A549 (cell line): Measurements from ENCODE around the gene KCNA5. TPM values are rescaled to one million over a fixed set of nuclear protein-coding genes. Genes with fewer than 3 reads are reported as not detected.
A peak's percentile ranks its signal among the peaks of the same experiment; 100 is the strongest.

ENCODE experiments used
- ATAC-seq, 2 experiments: fragments of 200-7000 bp in 1 of 2; fragments of >200 bp in 1 of 2; cut with Nextera tagmentation in 1 of 2; cut with Tn5 transposase in 1 of 2; 3 replicates each; pipeline versions ENCODE4 v1.8.0 to v1.9.1; 2018 to 2020; ENCODE audit warnings: mild to moderate bottlenecking in 1 of 2, moderate library complexity in 1 of 2
- CTCF ChIA-PET: fragments of 300-600 bp; sonication (Branson Sonifier 250); formaldehyde crosslinking; extraction: SDS; loops from one replicate; lab custom pipeline; 2021; ENCODE audit warnings: antibody characterized with exemption, inconsistent platforms; lab: Yijun Ruan, JAX
- POLR2A ChIA-PET: fragments of 350-600 bp; formaldehyde crosslinking; extraction: SDS; loops from one replicate; lab custom pipeline; 2021; ENCODE audit warnings: antibody characterized with exemption, inconsistent platforms; lab: Yijun Ruan, JAX
- DNase-seq, 2 experiments: peaks; one replicate each; pipeline versions ENCODE4 v3.0.0 to v3.0.0-alpha.2; 2011 to 2016; ENCODE audit warnings: low read depth in 1 of 2, low spot score in 1 of 2
- FAIRE-seq: peaks from 2 replicates; lab custom pipeline; 2011; peaks lifted over from hg19 to GRCh38; lab: Jason Lieb, UNC
- H3K27ac ChIP-seq, 2 experiments: fragments of >200 bp; sonication (Bioruptor Twin); formaldehyde crosslinking; 3 replicates each; pipeline ENCODE4 v1.5.1; 2016 to 2017
- H3K4me1 ChIP-seq: fragments of >200 bp; sonication (Bioruptor Twin); formaldehyde crosslinking; 3 replicates; pipeline ENCODE4 v1.6.1; 2016
- H3K4me2 ChIP-seq: fragments of >200 bp; sonication (Bioruptor Twin); formaldehyde crosslinking; 3 replicates; pipeline ENCODE4 v1.6.1; 2016
- H3K4me3 ChIP-seq: fragments of >200 bp; sonication (Bioruptor Twin); formaldehyde crosslinking; 3 replicates; pipeline ENCODE4 v1.5.1; 2016
- H3K9me3 ChIP-seq: fragments of >200 bp; sonication (Bioruptor Twin); formaldehyde crosslinking; 3 replicates; pipeline ENCODE4 v1.6.1; 2016
- BHLHE40 ChIP-seq: IDR thresholded peaks from 2 replicates; pipeline ENCODE4 v1.6.1; 2012; ENCODE audit warnings: low read depth, low read length, inconsistent platforms
- CEBPB ChIP-seq, 2 experiments: fragments of >200 bp in 1 of 2; sonication (Bioruptor Twin) in 1 of 2; formaldehyde crosslinking in 1 of 2; IDR thresholded peaks; 2 replicates each; pipeline ENCODE4 v1.6.1; 2012 to 2016
- HEYL ChIP-seq: fragments of 250-450 bp; sonication (Bioruptor Pico); IDR thresholded peaks from 2 replicates; pipeline ENCODE4 v1.8.0; 2021; ENCODE audit warnings: mild to moderate bottlenecking, moderate library complexity
- HOXA7 ChIP-seq: fragments of 250-450 bp; sonication (Bioruptor Pico); IDR thresholded peaks from 2 replicates; pipeline ENCODE4 v1.5.0; 2020; ENCODE audit warnings: mild to moderate bottlenecking, moderate library complexity
- HOXB5 ChIP-seq: fragments of 250-450 bp; sonication (Bioruptor Pico); IDR thresholded peaks from 2 replicates; pipeline ENCODE4 v1.5.0; 2020; ENCODE audit warnings: mild to moderate bottlenecking, moderate library complexity
- JUNB ChIP-seq: fragments of >200 bp; sonication (Bioruptor Twin); formaldehyde crosslinking; IDR thresholded peaks from 2 replicates; pipeline ENCODE4 v1.6.1; 2016
- NFE2L2 ChIP-seq: fragments of 150-350 bp; conservative IDR thresholded peaks from 2 replicates; pipeline ENCODE4 v1.6.1; 2014; ENCODE audit warnings: low read length
- NPAS2 ChIP-seq: fragments of 250-450 bp; sonication (Bioruptor Pico); IDR thresholded peaks from 2 replicates; pipeline ENCODE4 v1.8.0; 2022; ENCODE audit warnings: mild to moderate bottlenecking, moderate library complexity, borderline replicate concordance
- POLR2AphosphoS2 ChIP-seq: conservative IDR thresholded peaks from 2 replicates; pipeline ENCODE4 v1.6.1; 2012; ENCODE audit warnings: low read length, improper control_type of control experiment, inconsistent platforms
- RAD21 ChIP-seq, 2 experiments: fragments of >200 bp in 1 of 2; sonication (Bioruptor Twin) in 1 of 2; formaldehyde crosslinking in 1 of 2; IDR thresholded peaks in 1 of 2; conservative IDR thresholded peaks in 1 of 2; 2 replicates in 1 of 2; 3 replicates in 1 of 2; pipeline ENCODE4 v1.6.1; 2012 to 2018; ENCODE audit warnings: inconsistent platforms in 1 of 2
- RCOR1 ChIP-seq: fragments of 150-350 bp; IDR thresholded peaks from 2 replicates; pipeline ENCODE4 v1.6.1; 2014; ENCODE audit warnings: antibody characterized with exemption, low read length, low read depth
- SMC3 ChIP-seq: fragments of >200 bp; sonication (Bioruptor Twin); formaldehyde crosslinking; IDR thresholded peaks from 3 replicates; pipeline ENCODE4 v1.6.1; 2018; ENCODE audit warnings: inconsistent platforms
- SREBF2 ChIP-seq: fragments of 450-650 bp; IDR thresholded peaks from 2 replicates; pipeline ENCODE4 v1.6.1; 2014; ENCODE audit warnings: mild to moderate bottlenecking, moderate library complexity
- TFCP2L1 ChIP-seq: fragments of 250-450 bp; sonication (Bioruptor Pico); IDR thresholded peaks from 2 replicates; pipeline ENCODE4 v1.5.0; 2021; ENCODE audit warnings: mild to moderate bottlenecking
- ZC3H11A ChIP-seq: fragments of 450-650 bp; IDR thresholded peaks from 2 replicates; pipeline ENCODE4 v1.6.1; 2014; ENCODE audit warnings: antibody characterized with exemption, mild to moderate bottlenecking
- ZFP36 ChIP-seq: fragments of 450-650 bp; IDR thresholded peaks from 2 replicates; pipeline ENCODE4 v1.6.1; 2014; ENCODE audit warnings: borderline replicate concordance; ENCODE audit not compliant: partially characterized antibody
- WGBS: methylation state at CpG from one replicate; pipeline ENCODE4 v1.1.6; 2017; ENCODE audit errors: missing lambda C conversion rate; 5-methylcytosine and 5-hydroxymethylcytosine counted together
- polyA plus RNA-seq, 4 experiments: library from polyadenylated mRNA; depleted of rRNA in 3 of 4; stranded (reverse); fragments of >200 nt; fragmentation: RNase III in 1 of 4; extraction: RNeasy Plus Mini Kit Qiagen cat#74134 plus additional on column Dnase treatment in 1 of 4; gene quantifications; 2 replicates in 3 of 4; 3 replicates in 1 of 4; pipeline ENCODE4 v1.2.3, GENCODE V29; 2011 to 2017
- TF ChIP-seq, protein P1 (sequence below): fragments of 450-650 bp; IDR thresholded peaks from 2 replicates; pipeline ENCODE4 v1.6.1; 2014; ENCODE audit warnings: antibody characterized with exemption
- TF ChIP-seq, protein P2 (sequence below): IDR thresholded peaks from 2 replicates; pipeline ENCODE4 v1.6.1; 2012; ENCODE audit warnings: low read depth, borderline replicate concordance
- TF ChIP-seq, protein P3 (sequence below): fragments of >200 bp; sonication (Bioruptor Twin); formaldehyde crosslinking; IDR thresholded peaks from 2 replicates; pipeline ENCODE4 v1.6.1; 2016
- TF ChIP-seq, protein P4 (sequence below): fragments of 150-350 bp; IDR thresholded peaks from 2 replicates; pipeline ENCODE4 v1.6.1; 2014; ENCODE audit warnings: low read depth, mild to moderate bottlenecking, low read length
- TF ChIP-seq, protein P5 (sequence below): fragments of >200 bp; sonication (Bioruptor Twin); formaldehyde crosslinking; IDR thresholded peaks from 3 replicates; pipeline ENCODE4 v1.5.1; 2016

Gene KCNA5
- polyA plus RNA-seq, 2 of the 4 experiments (the other 2 are of a cell fraction) = not detected

DNA sequence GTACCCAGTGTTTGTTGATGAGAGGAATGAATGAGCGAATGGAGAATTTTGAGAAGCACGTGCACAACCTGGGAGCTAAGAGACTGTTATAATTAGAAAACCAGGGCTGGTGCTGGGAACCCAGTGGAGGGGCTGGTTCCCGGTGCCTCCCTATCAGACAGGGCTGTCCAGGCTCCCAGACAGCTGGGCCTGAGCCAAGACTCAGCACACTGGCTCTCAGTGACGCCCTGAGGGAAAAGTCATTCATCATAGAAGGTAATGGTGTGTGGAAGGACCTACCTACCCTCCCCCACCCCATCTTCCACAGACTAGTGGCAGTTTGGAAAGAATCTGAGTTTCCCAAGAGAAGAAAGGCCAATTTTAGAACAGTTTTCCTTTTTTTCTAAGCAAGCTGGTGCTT is 34.7 kb downstream of the KCNA5 start:
- no peak for DNase-seq

DNA sequence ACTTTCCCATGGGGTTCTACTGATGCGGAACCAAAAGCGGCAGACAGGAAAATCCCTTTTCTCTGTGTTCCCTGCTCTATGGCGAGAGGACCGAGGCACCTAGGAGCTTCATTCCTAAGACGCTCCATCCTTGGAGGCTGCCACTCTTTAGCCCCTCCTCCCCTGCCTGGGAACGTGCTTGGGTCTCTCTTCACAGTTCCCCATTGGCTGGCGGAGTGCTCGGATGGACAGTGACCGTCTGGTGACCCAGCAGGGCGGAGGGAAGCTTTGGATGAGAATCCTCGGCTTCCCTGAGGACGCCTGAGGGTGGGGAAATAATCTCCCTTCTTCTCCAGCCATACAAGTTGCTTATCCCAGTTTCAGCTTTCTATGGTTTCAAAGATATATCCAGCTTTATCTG is 37.3 kb downstream of the KCNA5 start:
- H3K4me3 ChIP-seq = no peak overlapping the region
- TF ChIP-seq, protein P1, sequence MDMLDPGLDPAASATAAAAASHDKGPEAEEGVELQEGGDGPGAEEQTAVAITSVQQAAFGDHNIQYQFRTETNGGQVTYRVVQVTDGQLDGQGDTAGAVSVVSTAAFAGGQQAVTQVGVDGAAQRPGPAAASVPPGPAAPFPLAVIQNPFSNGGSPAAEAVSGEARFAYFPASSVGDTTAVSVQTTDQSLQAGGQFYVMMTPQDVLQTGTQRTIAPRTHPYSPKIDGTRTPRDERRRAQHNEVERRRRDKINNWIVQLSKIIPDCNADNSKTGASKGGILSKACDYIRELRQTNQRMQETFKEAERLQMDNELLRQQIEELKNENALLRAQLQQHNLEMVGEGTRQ = no peak
- ChIA-PET POLR2A (no interaction called here), CTCF (interaction anchor here (1.1 to 9.2 kb wide), 4 partner anchors 8 to 225 kb away, joined by 4 to 121 read pairs (median 10); no protein-coding TSS in a partner anchor)
- H3K9me3 ChIP-seq = no peaks in the 10 kb centered on the region
- no peak overlapping the region for H3K27ac ChIP-seq
- no peak overlapping the region for H3K4me2 ChIP-seq
- no peaks in the 10 kb centered on the region for H3K4me1 ChIP-seq
- DNase-seq (no peak), FAIRE-seq (no peak), ATAC-seq (no peak)
- 44% methylated on average over 12 of the region's 12 CpGs for WGBS

More for the DNA sequence above, 34.7 kb downstream of the KCNA5 start:
- no peaks in the 10 kb centered on the region for H3K4me1 ChIP-seq
- ChIA-PET CTCF (interaction anchor here (0.7 to 1.7 kb wide), 5 partner anchors 9 to 796 kb away, joined by 3 to 4 read pairs (median 3); no protein-coding TSS in a partner anchor), POLR2A (no interaction called here)
- 3% methylated on average over 4 of the region's 4 CpGs for WGBS
- no peak overlapping the region for H3K4me3 ChIP-seq
- H3K4me2 ChIP-seq = no peak overlapping the region
- FAIRE-seq (no peak), ATAC-seq (no peak)
- no peak overlapping the region for H3K27ac ChIP-seq
- TF ChIP-seq NFE2L2 (no peak), HEYL (no peak), HOXA7 (CRISPR knock-in tag) (no peak), BHLHE40 (no peak), SREBF2 (no peak), JUNB (no peak), POLR2AphosphoS2 (no peak), ZC3H11A (no peak), HOXB5 (no peak), RCOR1 (no peak), NPAS2 (CRISPR knock-in tag) (no peak), TFCP2L1 (CRISPR knock-in tag) (no peak)
- TF ChIP-seq, protein P2, sequence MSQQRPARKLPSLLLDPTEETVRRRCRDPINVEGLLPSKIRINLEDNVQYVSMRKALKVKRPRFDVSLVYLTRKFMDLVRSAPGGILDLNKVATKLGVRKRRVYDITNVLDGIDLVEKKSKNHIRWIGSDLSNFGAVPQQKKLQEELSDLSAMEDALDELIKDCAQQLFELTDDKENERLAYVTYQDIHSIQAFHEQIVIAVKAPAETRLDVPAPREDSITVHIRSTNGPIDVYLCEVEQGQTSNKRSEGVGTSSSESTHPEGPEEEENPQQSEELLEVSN = no peak
- TF ChIP-seq, protein P3, sequence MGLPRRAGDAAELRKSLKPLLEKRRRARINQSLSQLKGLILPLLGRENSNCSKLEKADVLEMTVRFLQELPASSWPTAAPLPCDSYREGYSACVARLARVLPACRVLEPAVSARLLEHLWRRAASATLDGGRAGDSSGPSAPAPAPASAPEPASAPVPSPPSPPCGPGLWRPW = no peak
- TF ChIP-seq, protein P4, sequence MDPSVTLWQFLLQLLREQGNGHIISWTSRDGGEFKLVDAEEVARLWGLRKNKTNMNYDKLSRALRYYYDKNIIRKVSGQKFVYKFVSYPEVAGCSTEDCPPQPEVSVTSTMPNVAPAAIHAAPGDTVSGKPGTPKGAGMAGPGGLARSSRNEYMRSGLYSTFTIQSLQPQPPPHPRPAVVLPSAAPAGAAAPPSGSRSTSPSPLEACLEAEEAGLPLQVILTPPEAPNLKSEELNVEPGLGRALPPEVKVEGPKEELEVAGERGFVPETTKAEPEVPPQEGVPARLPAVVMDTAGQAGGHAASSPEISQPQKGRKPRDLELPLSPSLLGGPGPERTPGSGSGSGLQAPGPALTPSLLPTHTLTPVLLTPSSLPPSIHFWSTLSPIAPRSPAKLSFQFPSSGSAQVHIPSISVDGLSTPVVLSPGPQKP = no peak
- no peaks in the 10 kb centered on the region for H3K9me3 ChIP-seq

DNA sequence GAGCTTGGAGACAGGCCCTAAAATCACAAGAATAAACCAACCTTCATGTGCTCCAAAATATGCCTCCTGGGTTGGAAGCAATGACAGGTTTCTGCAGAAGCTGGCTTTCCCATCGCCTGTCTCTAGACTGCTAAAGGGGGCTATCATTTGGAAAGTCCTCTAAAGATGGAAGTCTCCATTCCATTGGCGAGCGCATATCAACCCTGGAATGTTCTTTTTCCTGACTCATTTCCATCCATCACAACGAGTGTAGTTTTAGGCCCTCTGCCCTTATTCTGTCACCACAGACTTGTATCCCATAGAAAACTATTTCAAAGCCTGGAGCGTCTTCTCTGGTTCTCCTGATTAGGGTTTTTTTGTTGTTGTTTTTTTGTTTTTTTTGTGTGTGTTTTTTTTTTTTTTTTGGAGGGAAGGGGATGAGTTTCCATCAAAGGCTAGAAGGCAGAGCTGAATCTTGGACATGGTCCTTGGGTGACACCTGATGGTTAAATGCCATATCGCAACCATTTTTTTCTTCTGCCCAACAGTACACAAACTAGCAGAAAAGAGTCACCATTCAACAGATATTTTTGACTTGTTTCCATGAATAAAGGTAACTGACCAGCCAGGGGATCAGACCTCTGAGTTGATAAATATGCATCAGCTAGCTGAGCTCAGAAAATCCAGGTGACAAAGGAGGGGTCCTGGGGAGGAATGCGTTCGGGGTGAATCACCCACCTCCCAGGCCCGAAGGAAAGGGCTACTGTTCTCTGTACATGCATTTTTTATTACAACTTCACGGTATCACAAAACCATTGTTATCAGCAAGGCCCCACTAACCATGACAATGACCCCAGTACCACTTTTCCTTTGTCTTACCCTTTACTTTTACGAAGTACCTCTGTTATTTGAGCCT is 40.5 kb downstream of the KCNA5 start:
- 27% methylated on average over 11 of the region's 11 CpGs for WGBS
- POLR2A ChIA-PET = no interaction called here
- H3K4me3 ChIP-seq = no peak overlapping the region
- ATAC-seq (peak in 1 of 2 experiments; percentile 81; a peak in 3 of 6 replicates), DNase-seq (peak; percentile 53 to 63), FAIRE-seq (no peak)
- H3K27ac ChIP-seq = no peak overlapping the region
- CTCF ChIA-PET = interaction anchor here (0.5 to 9.2 kb wide), 26 partner anchors 9 to 642 kb away, joined by 3 to 121 read pairs (median 4); no protein-coding TSS in a partner anchor
- peaks cover 5% of the 10 kb centered on the region; the same call in 1 of the 3 replicates for H3K4me1 ChIP-seq
- H3K4me2 ChIP-seq = no peak overlapping the region
- TF ChIP-seq RAD21 (conservative IDR thresholded peaks at IDR 0.05 in 1 of 2, IDR thresholded peaks at IDR 0.05 in 1 of 2) = peak; percentile 69 to 80
- peak; percentile 34 for TF ChIP-seq SMC3
- no peak for TF ChIP-seq CEBPB (IDR thresholded peaks at IDR 0.05)
- TF ChIP-seq ZFP36 = no peak
- TF ChIP-seq, protein P5, sequence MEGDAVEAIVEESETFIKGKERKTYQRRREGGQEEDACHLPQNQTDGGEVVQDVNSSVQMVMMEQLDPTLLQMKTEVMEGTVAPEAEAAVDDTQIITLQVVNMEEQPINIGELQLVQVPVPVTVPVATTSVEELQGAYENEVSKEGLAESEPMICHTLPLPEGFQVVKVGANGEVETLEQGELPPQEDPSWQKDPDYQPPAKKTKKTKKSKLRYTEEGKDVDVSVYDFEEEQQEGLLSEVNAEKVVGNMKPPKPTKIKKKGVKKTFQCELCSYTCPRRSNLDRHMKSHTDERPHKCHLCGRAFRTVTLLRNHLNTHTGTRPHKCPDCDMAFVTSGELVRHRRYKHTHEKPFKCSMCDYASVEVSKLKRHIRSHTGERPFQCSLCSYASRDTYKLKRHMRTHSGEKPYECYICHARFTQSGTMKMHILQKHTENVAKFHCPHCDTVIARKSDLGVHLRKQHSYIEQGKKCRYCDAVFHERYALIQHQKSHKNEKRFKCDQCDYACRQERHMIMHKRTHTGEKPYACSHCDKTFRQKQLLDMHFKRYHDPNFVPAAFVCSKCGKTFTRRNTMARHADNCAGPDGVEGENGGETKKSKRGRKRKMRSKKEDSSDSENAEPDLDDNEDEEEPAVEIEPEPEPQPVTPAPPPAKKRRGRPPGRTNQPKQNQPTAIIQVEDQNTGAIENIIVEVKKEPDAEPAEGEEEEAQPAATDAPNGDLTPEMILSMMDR = peak; percentile 68
- H3K9me3 ChIP-seq = no peaks in the 10 kb centered on the region
